Activated CD4-positive, alpha-beta T cell treated with anti-CD3 and anti-CD28 coated beads, Interleukin-2, amount 50 U/mL, for 1 hour (primary cell): Measurements from ENCODE around the gene CACUL1.
A peak's percentile ranks its signal among the peaks of the same experiment; 100 is the strongest.
"Not testable (repeated sequence)": the region's sequence is repeated elsewhere in the genome, so short reads cannot be mapped to it uniquely, and the experiment has no call there.

Experiments
- DNase-seq: peaks from one replicate; pipeline ENCODE4 v3.0.0-alpha.2; 2020

Gene CACUL1

GRCh38 chr10:118754556-118755423 lies at the start of gene CACUL1:
Gene CACUL1, minus strand, starts transcription at chr10:118754970. Its CDS starts 208 bp downstream, at chr10:118754762.
- DNase-seq: peak; percentile 100

GRCh38 chr10:118804262-118804773 lies 49.5 kb upstream of the CACUL1 start:
- DNase-seq: no peak

DNA sequence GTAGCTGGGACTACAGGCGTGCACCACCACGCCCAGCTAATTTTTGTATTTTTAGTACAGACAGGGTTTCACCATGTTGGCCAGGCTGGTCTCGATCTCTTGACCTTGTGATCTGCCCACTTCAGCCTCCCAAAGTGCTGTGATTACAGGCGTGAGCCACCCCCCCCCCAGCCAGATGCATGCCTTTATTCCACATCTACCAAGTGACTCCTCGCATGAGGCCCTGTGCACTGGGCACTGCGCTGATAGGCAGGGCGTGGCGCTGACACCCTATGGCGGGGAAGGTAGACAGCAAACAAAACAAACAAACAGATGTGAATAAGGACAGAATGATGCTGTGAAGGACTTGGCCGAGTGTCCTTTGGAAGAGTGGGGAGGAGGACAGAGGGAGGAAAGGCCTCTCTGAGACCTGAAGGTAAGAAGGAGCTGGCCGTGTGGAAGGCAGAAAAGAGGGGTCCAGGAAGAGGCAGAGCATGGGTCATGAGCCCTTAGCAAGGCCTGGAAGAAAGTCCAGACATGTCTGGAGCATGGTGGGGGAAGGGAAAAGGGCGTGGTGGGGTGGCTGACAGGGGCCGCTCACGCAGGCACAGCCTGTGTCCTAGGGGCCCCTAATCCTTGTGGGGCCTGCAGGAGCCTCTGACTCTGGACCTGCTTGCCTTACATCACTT lies 47.5 kb upstream of the CACUL1 start:
- DNase-seq: no peak

DNA sequence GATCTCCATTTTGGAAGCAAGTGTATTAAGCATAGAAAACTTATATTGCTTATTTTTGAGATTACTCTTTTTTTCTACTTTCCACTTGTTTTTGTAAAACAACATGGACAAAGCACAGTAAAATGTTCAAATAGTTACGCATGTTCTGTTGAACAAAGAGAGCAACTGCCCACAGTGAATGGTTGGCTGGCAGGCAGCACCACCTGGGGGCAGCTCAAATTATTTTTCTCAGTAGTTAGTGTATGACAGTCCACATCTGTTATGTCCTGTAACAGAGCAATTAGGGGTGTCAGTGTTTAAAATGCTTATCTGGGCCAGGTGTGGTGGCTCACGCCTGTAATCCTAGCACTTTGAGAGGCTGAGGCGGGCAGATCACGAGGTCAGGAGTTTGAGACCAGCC lies 46.1 kb upstream of the CACUL1 start:
- DNase-seq: peak; percentile 11

DNA sequence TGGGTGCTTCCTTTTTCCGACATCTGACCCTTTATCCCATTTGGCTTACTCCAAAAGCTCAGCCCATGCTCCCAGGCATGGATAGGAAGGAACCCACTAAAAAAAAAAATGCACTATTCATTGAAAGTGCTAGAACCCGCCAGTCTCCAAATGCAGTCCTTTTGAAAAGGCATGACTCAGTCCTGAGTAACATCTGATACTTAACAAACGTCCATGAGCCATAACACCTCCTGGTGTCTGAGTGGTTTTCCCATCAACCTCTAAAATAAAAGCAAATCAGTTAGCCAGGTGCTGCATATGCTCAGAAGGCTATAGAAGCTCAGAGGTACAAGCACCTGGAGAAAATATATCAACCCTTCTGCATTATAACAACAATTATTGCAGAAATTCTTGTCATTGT lies 45.0 kb upstream of the CACUL1 start:
- DNase-seq: no peak

GRCh38 chr10:118798231-118798662 lies 43.5 kb upstream of the CACUL1 start:
- no peak for DNase-seq

- not testable (repeated sequence) for DNase-seq
Measured at GRCh38 chr10:118794971-118795370, 40.2 kb upstream of the CACUL1 start.

- DNase-seq: no peak
Measured at GRCh38 chr10:118793545-118793944, 38.8 kb upstream of the CACUL1 start.

- DNase-seq: no peak
Measured at GRCh38 chr10:118792526-118792925, 37.8 kb upstream of the CACUL1 start.

DNA sequence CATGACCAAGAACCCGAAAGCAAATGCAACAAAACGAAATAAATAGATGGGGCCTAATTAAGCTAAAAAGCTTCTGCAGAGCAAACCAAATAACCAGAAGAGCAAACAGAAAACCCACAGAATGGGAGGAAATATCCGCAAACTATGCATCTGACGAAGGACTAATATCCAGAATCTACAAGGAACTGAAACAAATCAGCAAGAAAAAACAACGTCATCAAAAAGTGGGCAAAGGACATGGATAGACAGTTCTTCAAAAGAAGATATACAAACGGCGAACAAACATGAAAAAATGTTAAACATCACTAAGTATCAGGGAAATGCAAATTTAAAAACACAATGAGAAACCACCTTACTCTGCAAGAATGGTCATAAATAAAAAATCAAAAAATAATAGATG lies 35.3 kb upstream of the CACUL1 start:
- no peak for DNase-seq

DNA sequence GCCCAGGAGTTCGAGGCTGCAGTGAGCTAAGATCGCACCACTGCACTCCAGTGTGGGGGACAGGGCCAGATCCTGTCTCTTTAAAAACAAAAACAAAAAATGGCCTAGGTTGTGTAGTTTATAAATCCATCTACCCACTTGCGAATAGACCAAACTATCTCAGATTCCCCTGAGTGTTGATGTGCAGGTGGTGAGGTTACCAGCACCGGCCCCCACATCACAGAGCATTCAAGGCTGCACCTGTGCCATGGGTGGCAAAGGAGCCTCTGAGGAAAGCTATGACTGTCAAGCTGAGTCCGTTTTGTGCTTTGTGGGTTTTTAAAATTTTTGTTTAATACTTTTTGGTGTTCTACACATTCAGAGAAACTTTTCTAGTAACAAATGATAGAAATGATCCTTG lies 30.8 kb upstream of the CACUL1 start:
- no peak for DNase-seq

DNA sequence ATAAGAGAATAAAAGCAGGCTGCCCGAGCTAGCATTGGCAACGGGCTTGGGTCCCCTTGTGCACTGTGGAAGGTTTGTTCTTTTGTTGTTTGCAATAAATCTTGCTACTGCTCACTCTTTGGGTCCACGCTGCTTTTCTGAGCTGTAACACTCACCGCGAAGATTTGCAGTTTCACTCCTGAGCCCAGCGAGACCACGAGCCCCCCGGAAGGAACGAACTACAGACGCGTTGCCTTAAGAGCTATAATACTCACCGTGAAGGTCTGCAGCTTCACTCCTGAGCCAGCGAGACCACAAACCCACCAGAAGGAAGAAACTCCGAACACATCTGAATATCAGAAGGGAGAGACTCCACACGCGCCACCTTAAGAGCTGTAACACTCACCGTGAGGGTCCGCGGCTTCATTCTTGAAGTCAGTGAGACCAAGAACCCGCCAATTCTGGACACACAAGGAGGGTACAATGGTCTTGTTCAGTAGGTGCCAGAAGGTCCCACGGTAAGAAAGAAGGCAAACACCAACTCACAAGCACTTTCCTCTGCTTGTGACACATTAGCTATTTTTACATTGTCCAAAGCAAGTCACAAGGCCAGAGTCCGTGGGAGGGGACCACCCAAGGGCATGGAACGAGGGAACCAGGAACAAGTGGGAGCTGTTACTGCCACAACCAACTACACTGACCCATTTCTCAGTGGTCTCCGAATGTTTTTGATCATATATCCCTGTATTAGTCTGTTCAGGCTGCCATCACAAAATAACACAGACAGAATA lies 29.2 kb upstream of the CACUL1 start:
- DNase-seq: no peak

DNA sequence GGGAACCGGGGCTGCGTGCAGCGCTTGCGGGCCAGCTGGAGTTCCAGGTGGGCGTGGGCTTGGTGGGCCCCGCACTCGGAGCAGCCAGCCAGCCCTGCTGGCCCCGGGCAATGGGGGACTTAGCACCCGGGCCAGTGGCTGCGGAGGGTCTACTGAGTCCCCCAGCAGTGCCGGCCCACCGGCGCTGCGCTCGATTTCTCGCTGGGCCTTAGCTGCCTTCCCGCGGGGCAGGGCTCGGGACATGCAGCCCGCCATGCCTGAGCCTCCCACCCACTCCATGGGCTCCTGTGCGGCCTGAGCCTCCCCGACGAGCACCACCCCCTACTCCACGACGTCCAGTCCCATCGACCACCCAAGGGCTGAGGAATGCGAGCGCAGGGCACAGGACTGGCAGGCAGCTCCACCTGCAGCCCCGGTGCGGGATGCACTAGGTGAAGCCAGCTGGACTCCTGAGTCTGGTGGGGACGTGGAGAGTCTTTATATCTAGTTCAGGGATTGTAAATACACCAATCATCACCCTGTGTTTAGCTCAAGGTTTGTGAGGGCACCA lies 28.2 kb upstream of the CACUL1 start:
- not testable (repeated sequence) for DNase-seq

DNA sequence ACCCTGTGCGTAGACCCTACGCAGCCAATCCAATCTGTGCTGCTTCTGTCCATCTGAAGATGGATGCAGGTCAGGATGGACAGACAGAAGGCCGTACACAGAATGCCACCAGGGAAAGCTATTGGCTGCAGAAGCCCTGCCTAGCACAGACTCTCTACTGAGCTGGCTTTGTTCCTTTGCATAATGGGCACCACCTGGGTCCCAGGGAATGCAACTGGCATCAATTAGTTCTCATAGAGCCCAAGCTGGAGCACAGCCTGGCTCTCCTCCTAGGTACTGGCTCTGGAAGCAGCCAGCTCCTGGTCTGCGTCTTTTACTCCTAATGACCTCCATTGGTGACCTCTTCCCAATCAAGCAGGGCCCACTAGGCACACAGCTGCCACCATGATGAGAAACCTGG lies 26.8 kb upstream of the CACUL1 start:
- DNase-seq: no peak

DNA sequence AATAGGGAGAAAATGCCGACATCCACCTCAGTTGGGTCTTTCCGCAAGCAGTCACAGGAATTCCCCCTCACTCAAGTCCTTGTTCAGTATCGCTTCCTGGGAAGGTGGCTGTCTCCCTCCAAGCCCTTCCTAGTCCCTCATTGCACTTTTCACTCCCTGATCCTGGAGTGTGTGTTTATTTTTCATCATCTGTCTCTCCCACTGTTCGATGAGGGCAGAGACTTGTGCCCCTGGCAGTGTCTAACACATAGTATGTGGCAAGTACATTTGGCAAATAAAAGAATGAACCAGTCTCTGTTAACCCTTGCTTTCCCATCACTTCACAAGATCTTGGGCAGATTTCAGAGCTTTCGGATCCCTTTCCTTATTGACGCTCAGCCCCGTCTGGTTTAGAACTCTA lies 24.0 kb upstream of the CACUL1 start:
- no peak for DNase-seq

- DNase-seq: no peak
Measured at GRCh38 chr10:118776960-118777359, 22.2 kb upstream of the CACUL1 start.

GRCh38 chr10:118776033-118776432 lies 21.3 kb upstream of the CACUL1 start:
- no peak for DNase-seq

- no peak for DNase-seq
Measured at GRCh38 chr10:118775478-118775877, 20.7 kb upstream of the CACUL1 start.

DNA sequence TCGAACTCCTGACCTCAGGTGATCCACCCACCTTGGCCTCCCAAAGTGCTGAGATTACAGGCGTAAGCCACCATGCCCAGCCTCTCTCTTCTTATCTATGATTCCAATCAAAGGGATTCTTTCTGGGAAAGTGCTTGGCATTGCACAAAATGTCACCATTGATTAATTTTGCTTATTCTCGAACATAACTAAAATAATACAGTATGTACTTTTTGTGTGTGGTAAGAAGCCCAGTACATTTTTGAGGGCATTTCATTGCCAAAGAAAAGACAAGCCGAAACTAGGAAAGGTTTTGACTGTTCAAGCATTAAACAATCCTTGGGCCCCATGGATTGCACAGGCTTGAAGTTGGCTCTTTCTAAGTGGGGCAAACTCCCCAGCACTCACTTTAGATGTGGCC lies 18.3 kb upstream of the CACUL1 start:
- no peak for DNase-seq

GRCh38 chr10:118771976-118772375 lies 17.2 kb upstream of the CACUL1 start:
- DNase-seq: no peak

GRCh38 chr10:118769898-118770600 lies 15.3 kb upstream of the CACUL1 start:
- DNase-seq: no peak
